HG03521 (cell line): Measurements from ENCODE around the gene KIF4A.
"Not testable (repeated sequence)": the region's sequence is repeated elsewhere in the genome, so short reads cannot be mapped to it uniquely, and the experiment has no call there.

Experiments
- ATAC-seq: cut with Tn5 transposase; IDR thresholded peaks from one replicate; pipeline ENCODE4 v1.9.1; 2021; ENCODE audit warnings: mild to moderate bottlenecking, moderate library complexity; ENCODE audit not compliant: unreplicated experiment

The KIF4A gene

DNA sequence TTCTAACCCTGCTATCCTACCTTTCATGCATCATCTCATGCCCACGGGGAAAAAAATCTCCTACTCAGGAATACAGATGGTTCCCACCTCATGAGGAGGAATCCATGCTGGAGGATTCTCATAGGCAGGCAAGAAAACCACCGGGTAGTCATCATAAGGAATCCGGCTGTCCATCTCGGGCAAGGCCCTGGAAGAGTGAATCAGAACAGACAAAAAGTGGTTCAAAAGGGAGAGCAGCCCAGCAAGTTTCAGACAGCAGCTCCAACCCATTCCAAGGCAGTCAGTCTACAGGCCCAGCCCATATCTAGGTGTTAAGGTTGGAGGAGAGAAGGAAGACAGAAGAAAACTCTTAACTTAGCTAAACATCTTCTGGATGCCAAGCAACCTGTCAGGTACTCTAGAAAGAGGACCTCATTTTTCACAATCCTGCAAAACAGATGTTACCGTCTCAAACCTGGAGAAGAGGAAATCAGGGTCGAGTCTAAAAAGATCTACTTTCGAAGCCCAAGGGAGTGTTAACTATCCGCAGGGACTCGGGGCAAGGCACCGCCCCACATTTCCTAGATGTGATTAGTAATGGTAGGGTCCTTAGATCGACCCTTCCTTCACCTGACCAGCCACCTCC lies 624 bp upstream of the KIF4A start:
- no peak for ATAC-seq

- no peak for ATAC-seq
These were observed 2.9 kb downstream of the KIF4A start for GRCh38 chrX:70292788-70293187.

- ATAC-seq: no peak
These were observed 3.7 kb downstream of the KIF4A start for GRCh38 chrX:70293621-70294020.

GRCh38 chrX:70301716-70302115 lies 11.8 kb downstream of the KIF4A start:
- no peak for ATAC-seq

GRCh38 chrX:70313503-70313902 lies 23.6 kb downstream of the KIF4A start:
- no peak for ATAC-seq

- no peak for ATAC-seq
These were observed 32.9 kb downstream of the KIF4A start for GRCh38 chrX:70322784-70323183.

- ATAC-seq: not testable (repeated sequence)
These were observed 33.7 kb downstream of the KIF4A start for GRCh38 chrX:70323628-70324027.

GRCh38 chrX:70324326-70324725 lies 34.4 kb downstream of the KIF4A start:
- no peak for ATAC-seq

DNA sequence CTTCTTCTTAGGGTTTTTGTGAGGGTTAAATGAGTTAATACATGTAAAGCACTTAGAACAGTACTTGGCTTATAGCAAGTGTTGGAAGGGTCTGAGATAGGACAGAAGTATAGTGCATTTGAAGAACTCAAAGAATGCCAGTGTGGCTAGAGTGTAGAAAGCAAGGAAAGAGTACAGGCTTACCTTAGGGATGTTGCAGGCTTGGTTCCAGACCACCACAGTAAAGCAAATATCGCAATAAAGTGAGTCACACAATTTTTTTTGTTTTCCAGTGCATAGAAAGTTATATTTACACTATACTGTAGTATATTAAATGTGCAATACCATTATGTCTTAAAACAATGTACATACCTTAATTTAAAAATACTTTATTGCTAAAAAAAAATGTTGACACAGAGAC lies 41.3 kb downstream of the KIF4A start:
- no peak for ATAC-seq

DNA sequence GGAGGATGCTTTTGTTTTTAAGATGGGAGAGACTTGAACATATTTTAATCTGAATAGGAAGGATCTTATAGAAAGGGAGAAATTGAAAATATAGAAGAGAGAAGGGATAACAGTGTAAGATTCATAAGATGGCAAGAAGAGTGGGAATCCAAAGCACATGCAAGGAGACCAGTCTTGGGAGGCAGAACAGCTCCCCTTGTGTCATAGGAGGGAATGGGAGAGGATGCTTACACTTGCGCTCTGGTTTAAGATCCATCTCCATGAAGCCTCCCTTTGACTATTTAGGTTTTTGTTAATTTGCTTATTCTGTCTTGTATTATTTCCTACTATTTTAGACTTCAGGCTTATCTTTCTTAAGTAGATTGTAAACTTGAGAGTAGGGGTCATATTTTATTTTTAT lies 42.7 kb downstream of the KIF4A start:
- ATAC-seq: no peak

GRCh38 chrX:70336767-70337166 lies 46.9 kb downstream of the KIF4A start:
- peak; percentile 100 for ATAC-seq

GRCh38 chrX:70338290-70338689 lies 48.4 kb downstream of the KIF4A start:
- ATAC-seq: no peak

- no peak for ATAC-seq
These were observed 53.5 kb downstream of the KIF4A start for GRCh38 chrX:70343435-70343834.

- ATAC-seq: no peak
These were observed 56.6 kb downstream of the KIF4A start for GRCh38 chrX:70346418-70347070.

DNA sequence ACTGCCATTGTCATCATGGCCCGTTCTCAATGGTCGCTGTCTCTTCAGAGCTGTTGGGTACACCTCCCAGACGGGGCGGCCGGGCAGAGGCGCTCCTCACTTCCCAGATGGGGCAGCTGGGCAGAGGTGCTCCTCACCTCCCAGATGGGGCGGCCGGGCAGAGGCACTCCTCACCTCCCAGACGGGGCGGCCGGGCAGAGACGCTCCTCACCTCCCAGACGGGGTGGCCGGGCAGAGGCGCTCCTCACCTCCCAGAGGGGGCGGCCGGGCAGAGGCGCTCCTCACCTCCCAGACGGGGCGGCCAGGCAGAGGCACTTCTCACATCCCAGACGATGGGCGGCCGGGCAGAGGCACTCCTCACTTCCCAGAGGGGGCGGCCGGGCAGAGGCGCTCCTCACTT lies 58.9 kb downstream of the KIF4A start:
- not testable (repeated sequence) for ATAC-seq

- not testable (repeated sequence) for ATAC-seq
These were observed 59.6 kb downstream of the KIF4A start for GRCh38 chrX:70349367-70350125.

- no peak for ATAC-seq
These were observed 62.6 kb downstream of the KIF4A start for GRCh38 chrX:70352496-70352895.

GRCh38 chrX:70353514-70353913 lies 63.6 kb downstream of the KIF4A start:
- ATAC-seq: no peak

DNA sequence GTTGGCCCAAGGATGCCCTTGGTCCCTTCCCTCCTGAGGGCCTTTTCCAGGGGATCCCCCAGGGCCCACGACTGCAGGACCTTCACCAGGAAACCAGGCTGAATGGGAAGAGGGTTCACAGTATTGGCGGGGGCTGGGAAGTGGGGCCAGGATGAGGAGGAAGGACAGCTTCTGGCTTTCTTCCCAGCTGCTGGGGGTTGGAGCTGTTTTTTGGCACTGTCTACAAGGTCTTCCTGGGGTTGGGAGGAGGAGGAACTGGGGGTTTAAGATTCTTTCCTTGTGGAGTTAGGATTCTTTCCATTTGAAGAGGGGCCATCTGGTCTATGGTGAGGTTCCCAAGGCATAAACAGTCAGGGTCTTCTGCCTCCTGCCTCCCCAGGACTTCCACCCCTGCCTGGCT lies 64.8 kb downstream of the KIF4A start:
- ATAC-seq: no peak

GRCh38 chrX:70359458-70359857 lies 69.6 kb downstream of the KIF4A start:
- ATAC-seq: no peak

- ATAC-seq: no peak
These were observed 70.5 kb downstream of the KIF4A start for GRCh38 chrX:70360366-70360765.

GRCh38 chrX:70368731-70369130 lies 78.8 kb downstream of the KIF4A start:
- ATAC-seq: not testable (repeated sequence)
